ENCODE results near the gene PLEKHG3. TPM values are rescaled to one million over a fixed set of nuclear protein-coding genes. Genes with fewer than 3 reads are reported as not detected.
"Not testable (repeated sequence)": the region's sequence is repeated elsewhere in the genome, so short reads cannot be mapped to it uniquely, and the experiment has no call there.

Gene PLEKHG3
- total RNA-seq, 1 experiment from 2014 or later, result 34.0 TPM

DNA sequence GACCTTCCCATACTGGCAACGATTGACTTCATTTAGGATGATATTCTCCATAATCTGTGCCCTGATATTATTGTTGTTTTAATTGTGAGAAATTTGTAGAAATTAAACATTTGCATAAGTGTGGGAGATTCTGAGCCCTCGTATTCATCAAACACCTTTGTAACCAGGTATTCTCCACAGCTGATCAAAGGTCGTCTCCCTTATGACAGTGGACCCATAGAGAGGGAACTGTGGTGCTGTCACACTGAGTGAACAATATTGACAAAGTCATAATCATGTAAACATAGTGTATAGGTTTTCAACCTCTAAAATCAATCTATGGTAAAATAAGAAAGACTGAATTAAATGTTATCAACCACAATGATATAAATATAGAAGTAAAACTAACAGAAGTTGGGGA is 14.9 kb upstream of the PLEKHG3 start:
- no peak overlapping the region for H3K27ac ChIP-seq (ENCODE audit: low read length)
- TF ChIP-seq, protein P1, sequence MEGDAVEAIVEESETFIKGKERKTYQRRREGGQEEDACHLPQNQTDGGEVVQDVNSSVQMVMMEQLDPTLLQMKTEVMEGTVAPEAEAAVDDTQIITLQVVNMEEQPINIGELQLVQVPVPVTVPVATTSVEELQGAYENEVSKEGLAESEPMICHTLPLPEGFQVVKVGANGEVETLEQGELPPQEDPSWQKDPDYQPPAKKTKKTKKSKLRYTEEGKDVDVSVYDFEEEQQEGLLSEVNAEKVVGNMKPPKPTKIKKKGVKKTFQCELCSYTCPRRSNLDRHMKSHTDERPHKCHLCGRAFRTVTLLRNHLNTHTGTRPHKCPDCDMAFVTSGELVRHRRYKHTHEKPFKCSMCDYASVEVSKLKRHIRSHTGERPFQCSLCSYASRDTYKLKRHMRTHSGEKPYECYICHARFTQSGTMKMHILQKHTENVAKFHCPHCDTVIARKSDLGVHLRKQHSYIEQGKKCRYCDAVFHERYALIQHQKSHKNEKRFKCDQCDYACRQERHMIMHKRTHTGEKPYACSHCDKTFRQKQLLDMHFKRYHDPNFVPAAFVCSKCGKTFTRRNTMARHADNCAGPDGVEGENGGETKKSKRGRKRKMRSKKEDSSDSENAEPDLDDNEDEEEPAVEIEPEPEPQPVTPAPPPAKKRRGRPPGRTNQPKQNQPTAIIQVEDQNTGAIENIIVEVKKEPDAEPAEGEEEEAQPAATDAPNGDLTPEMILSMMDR (IDR thresholded peaks at IDR 0.05), result no peak
- no peak for TF ChIP-seq POLR2AphosphoS5 (IDR thresholded peaks at IDR 0.05; ENCODE audit: low read depth, low read length)
- TF ChIP-seq, protein P2, sequence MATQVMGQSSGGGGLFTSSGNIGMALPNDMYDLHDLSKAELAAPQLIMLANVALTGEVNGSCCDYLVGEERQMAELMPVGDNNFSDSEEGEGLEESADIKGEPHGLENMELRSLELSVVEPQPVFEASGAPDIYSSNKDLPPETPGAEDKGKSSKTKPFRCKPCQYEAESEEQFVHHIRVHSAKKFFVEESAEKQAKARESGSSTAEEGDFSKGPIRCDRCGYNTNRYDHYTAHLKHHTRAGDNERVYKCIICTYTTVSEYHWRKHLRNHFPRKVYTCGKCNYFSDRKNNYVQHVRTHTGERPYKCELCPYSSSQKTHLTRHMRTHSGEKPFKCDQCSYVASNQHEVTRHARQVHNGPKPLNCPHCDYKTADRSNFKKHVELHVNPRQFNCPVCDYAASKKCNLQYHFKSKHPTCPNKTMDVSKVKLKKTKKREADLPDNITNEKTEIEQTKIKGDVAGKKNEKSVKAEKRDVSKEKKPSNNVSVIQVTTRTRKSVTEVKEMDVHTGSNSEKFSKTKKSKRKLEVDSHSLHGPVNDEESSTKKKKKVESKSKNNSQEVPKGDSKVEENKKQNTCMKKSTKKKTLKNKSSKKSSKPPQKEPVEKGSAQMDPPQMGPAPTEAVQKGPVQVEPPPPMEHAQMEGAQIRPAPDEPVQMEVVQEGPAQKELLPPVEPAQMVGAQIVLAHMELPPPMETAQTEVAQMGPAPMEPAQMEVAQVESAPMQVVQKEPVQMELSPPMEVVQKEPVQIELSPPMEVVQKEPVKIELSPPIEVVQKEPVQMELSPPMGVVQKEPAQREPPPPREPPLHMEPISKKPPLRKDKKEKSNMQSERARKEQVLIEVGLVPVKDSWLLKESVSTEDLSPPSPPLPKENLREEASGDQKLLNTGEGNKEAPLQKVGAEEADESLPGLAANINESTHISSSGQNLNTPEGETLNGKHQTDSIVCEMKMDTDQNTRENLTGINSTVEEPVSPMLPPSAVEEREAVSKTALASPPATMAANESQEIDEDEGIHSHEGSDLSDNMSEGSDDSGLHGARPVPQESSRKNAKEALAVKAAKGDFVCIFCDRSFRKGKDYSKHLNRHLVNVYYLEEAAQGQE (IDR thresholded peaks at IDR 0.05; ENCODE audit: insufficient read depth in 1 of 2, low read depth in 2 of 2, low read length in 1 of 2), result no peak
- TF ChIP-seq TCF7L2 (IDR thresholded peaks at IDR 0.05; ENCODE audit: low read depth, low read length), result no peak
- no peak for TF ChIP-seq SIN3A (IDR thresholded peaks at IDR 0.05; ENCODE audit: borderline replicate concordance, insufficient read depth, low read depth, low read length)
- no peaks in the 10 kb centered on the region for H3K9me3 ChIP-seq (ENCODE audit: control insufficient read depth, insufficient read depth, low read depth, low read length)
- H3K36me3 ChIP-seq (ENCODE audit: control insufficient read depth, insufficient read depth, low read length), result no peaks in the 10 kb centered on the region
- no peaks in the 10 kb centered on the region for H3K4me1 ChIP-seq (ENCODE audit: control insufficient read depth, insufficient read depth, low read length)
- no peak for ATAC-seq
- POLR2A ChIA-PET, result no interaction called here
- CTCF ChIA-PET, result no interaction called here
- intact Hi-C loops (cut with micrococcal nuclease; ENCODE audit: unreplicated experiment), result no loop called here
- H3K27me3 ChIP-seq (ENCODE audit: control insufficient read depth, insufficient read depth, low read length), result no peaks in the 10 kb centered on the region
- in situ Hi-C loops (cut with HindIII; ENCODE audit: low pct_unique_long_range_greater_than_20kb, low sequenced_read_pairs), result no loop called here
- no peak overlapping the region for H3K4me3 ChIP-seq (ENCODE audit: low read depth in 2 of 2, low read length in 2 of 2)
- BruUV-seq (replicated peaks), result no TSS peak
- no peak for DNase-seq (ENCODE audit: low read depth, low spot score)

DNA sequence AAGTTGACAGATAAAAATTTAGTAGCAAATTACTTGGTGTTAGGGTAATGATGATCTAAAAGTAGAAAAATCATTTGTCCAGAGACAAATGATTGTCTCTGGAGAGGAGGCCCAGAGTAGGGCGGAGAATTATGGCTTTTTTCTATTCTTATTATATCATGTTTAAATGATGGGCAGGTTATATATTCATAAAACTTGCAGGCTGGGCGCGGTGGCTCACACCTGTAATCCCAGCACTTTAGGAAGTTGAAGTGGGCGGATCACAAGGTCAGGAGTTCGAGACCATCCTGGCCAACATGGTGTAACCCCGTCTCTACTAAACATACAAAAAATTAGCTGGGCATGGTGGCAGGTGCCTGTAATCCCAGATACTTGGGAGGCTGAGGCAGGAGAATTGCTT is 13.6 kb upstream of the PLEKHG3 start:
- BruUV-seq (replicated peaks); H3K36me3 ChIP-seq (ENCODE audit: control insufficient read depth, insufficient read depth, low read length); H3K27ac ChIP-seq (ENCODE audit: low read length); H3K4me3 ChIP-seq (ENCODE audit: low read depth in 2 of 2, low read length in 2 of 2); H3K27me3 ChIP-seq (ENCODE audit: control insufficient read depth, insufficient read depth, low read length); in situ Hi-C loops (cut with HindIII; ENCODE audit: low pct_unique_long_range_greater_than_20kb, low sequenced_read_pairs); intact Hi-C loops (cut with micrococcal nuclease; ENCODE audit: unreplicated experiment); POLR2A ChIA-PET; H3K4me1 ChIP-seq (ENCODE audit: control insufficient read depth, insufficient read depth, low read length); DNase-seq (ENCODE audit: low read depth, low spot score); ATAC-seq; CTCF ChIA-PET; H3K9me3 ChIP-seq (ENCODE audit: control insufficient read depth, insufficient read depth, low read depth, low read length): not testable (repeated sequence)

DNA sequence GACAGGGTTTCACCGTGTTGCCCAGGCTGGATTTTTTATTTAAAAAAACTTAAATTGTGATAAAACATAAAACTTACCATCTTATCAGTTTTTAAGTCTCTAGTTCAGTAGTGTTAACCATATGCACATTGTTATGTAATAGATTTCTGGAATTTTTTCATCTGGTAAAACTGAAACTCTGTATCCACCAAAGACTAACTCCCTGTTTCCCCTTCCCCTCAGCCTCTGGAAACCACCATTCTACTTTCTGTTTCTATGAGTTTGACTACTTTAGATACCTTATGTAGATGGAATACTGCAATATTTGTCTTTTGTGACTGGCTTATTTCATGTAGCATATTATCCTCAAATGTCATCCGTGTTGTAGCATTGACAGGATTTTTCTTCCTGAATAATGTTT is 12.8 kb upstream of the PLEKHG3 start:
- BruUV-seq (replicated peaks), result no TSS peak
- H3K9me3 ChIP-seq (ENCODE audit: control insufficient read depth, insufficient read depth, low read depth, low read length), result no peaks in the 10 kb centered on the region
- intact Hi-C loops (cut with micrococcal nuclease; ENCODE audit: unreplicated experiment) (no loop called here), in situ Hi-C loops (cut with HindIII; ENCODE audit: low pct_unique_long_range_greater_than_20kb, low sequenced_read_pairs) (no loop called here)
- ATAC-seq (no peak), DNase-seq (ENCODE audit: low read depth, low spot score) (no peak)
- H3K4me3 ChIP-seq (ENCODE audit: low read depth in 2 of 2, low read length in 2 of 2), result no peak overlapping the region
- TF ChIP-seq SIN3A (IDR thresholded peaks at IDR 0.05; ENCODE audit: borderline replicate concordance, insufficient read depth, low read depth, low read length) (no peak), POLR2AphosphoS5 (IDR thresholded peaks at IDR 0.05; ENCODE audit: low read depth, low read length) (no peak), TCF7L2 (IDR thresholded peaks at IDR 0.05; ENCODE audit: low read depth, low read length) (no peak)
- TF ChIP-seq, protein P2 (IDR thresholded peaks at IDR 0.05; ENCODE audit: insufficient read depth in 1 of 2, low read depth in 2 of 2, low read length in 1 of 2), result no peak
- TF ChIP-seq, protein P1 (IDR thresholded peaks at IDR 0.05), result no peak
- no peaks in the 10 kb centered on the region for H3K36me3 ChIP-seq (ENCODE audit: control insufficient read depth, insufficient read depth, low read length)
- no peaks in the 10 kb centered on the region for H3K4me1 ChIP-seq (ENCODE audit: control insufficient read depth, insufficient read depth, low read length)
- ChIA-PET POLR2A (no interaction called here), CTCF (interaction anchor here (0.7 kb wide), 1 partner anchor 20 kb away, joined by 3 read pairs; no protein-coding TSS in a partner anchor)
- no peak overlapping the region for H3K27ac ChIP-seq (ENCODE audit: low read length)
- H3K27me3 ChIP-seq (ENCODE audit: control insufficient read depth, insufficient read depth, low read length), result no peaks in the 10 kb centered on the region
